Esophagus muscularis mucosa (tissue), 4 donors: ENCODE data around the gene KTI12.

Experiments
- CTCF ChIP-seq, 3 experiments: fragments of 200-600 bp in 2 of 3; fragments of 450-650 bp in 1 of 3; sonication (generic) in 2 of 3; IDR thresholded peaks; one replicate each; pipeline ENCODE4 v1.5.1; 2017 to 2019; ENCODE audit warnings: antibody characterized with exemption in 3 of 3, mild to moderate bottlenecking in 2 of 3, moderate library complexity in 1 of 3
- EP300 ChIP-seq: sonication (generic); formaldehyde crosslinking; IDR thresholded peaks from one replicate; pipeline ENCODE4 v1.6.1; 2017; ENCODE audit warnings: antibody characterized with exemption
- POLR2A ChIP-seq: fragments of 450-650 bp; IDR thresholded peaks from one replicate; pipeline ENCODE4 v1.6.1; 2017; ENCODE audit warnings: antibody characterized with exemption, moderate library complexity, mild to moderate bottlenecking, low read depth
- POLR2AphosphoS5 ChIP-seq, 2 donors: sonication (generic); formaldehyde crosslinking; IDR thresholded peaks; one replicate each; pipeline ENCODE4 v1.6.1; 2017; ENCODE audit warnings: antibody characterized with exemption in 2 of 2

GRCh38 chr1:52080014-52080415 lies 46.4 kb upstream of the KTI12 start:
- TF ChIP-seq POLR2A (no peak), CTCF (IDR thresholded peaks at IDR 0.05) (no peak), EP300 (no peak), POLR2AphosphoS5 (IDR thresholded peaks at IDR 0.05) (no peak)
